Activated CD4-positive, CD25-positive, alpha-beta regulatory T cell treated with anti-CD3 and anti-CD28 coated beads, Interleukin-2, amount 50 U/mL, for 72 hours (primary cell): ENCODE measurements around the gene LRIT2.
"Not testable (repeated sequence)": the region's sequence is repeated elsewhere in the genome, so short reads cannot be mapped to it uniquely, and the experiment has no call there.

Source experiments
- DNase-seq: peaks from one replicate; pipeline ENCODE4 v3.0.0; 2021

The LRIT2 gene

DNA sequence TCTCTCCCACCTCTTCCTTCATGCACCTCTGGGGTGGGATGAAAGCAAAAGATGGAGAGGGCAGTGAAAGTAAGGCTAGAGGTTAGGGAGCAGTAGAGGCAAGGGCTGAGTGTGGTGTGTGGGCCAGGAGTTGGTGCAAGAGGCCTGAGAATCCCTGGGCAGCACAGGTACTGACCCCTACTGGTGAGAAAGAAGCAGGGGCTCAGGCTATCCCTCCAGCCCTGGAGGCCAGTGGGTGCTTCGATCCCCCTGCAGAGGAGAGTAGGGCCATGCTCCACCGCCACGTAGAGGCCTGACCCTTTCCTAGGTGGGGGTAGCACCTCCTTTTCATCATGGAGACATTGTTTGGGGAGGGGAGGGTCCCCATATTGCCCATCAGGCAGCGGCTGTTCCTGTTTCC is 21.2 kb downstream of the LRIT2 start:
- no peak for DNase-seq

GRCh38 chr10:84202349-84202748 is 23.0 kb downstream of the LRIT2 start:
- DNase-seq: no peak

- no peak for DNase-seq
These were observed 23.7 kb downstream of the LRIT2 start for GRCh38 chr10:84201682-84202081.

GRCh38 chr10:84201244-84201606 is 24.1 kb downstream of the LRIT2 start:
- no peak for DNase-seq

DNA sequence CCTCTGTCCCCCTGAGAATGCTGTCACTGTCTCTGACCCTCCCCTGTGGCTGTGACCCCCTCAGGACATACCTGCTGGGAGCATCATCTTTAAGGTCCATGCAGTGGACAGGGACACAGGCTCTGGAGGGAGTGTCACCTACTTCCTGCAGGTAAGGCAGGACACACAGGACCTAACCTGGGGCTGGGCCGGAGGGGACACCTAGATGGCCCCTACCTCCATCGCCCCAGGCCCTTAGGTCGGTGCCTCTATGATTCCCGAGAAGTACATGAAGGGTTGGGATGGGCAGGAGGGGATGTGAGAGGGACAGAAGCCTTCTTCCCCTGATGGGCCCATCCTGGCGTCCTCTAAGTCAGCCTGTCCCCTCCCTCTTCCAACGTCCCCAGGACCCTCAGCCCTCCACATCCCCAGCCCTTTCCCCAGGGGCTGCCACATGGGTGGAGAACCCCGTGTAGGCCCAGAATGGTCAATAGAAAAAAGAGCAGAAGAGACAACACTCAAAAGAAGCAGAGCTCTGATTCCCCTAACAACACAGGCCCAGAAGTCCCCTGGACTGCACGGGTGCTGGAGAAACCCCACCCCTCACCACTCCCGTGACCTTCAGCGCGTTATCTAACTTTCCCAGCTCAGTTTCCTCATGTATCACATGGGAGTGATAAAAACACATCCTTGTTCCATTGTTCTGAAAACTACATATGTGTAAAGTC is 24.7 kb downstream of the LRIT2 start:
- no peak for DNase-seq

DNA sequence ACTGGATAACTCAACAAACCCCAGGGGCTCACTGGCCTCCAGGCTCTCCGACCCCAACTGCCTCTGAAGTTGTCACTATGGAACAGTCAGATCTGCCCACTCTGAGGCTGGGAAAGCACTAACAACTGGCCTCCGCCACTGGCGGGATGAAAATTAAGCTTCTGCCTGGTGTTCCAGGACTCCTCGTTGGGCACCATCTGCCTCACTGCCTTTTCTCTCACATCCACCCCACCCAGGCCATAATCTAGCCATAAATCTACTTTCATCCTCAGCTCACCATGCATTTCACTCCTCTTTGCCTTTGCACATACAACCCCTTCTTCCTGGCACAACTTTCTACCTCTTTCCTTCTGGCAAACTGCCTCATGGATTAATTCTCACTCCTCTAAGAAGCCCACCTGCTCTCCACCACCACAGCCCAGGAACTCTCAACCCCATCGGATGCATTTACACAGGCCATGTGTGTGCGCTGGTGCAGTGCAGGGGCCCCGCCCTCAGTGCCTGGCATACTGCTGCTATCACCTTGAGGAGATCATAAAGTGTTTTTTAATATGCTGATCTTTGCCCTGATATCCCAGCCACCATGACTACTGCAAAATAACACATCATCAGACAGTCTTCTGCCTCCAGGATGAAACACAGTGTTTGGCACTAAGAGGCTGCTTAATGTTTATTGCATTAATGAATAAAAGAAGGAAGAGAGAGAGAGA is 27.0 kb downstream of the LRIT2 start:
- DNase-seq: no peak

GRCh38 chr10:84197643-84198042 is 27.7 kb downstream of the LRIT2 start:
- no peak for DNase-seq

GRCh38 chr10:84196941-84197340 is 28.4 kb downstream of the LRIT2 start:
- DNase-seq: no peak

GRCh38 chr10:84196083-84196482 is 29.3 kb downstream of the LRIT2 start:
- no peak for DNase-seq

- no peak for DNase-seq
These were observed 30.1 kb downstream of the LRIT2 start for GRCh38 chr10:84195044-84195830.

- peak; percentile 28 for DNase-seq
These were observed 30.8 kb downstream of the LRIT2 start, which contains the start of gene CDHR1 for GRCh38 chr10:84194424-84195043. Gene CDHR1 (plus strand): TSS chr10:84194537. CDS start chr10:84194761, 224 bp downstream.

DNA sequence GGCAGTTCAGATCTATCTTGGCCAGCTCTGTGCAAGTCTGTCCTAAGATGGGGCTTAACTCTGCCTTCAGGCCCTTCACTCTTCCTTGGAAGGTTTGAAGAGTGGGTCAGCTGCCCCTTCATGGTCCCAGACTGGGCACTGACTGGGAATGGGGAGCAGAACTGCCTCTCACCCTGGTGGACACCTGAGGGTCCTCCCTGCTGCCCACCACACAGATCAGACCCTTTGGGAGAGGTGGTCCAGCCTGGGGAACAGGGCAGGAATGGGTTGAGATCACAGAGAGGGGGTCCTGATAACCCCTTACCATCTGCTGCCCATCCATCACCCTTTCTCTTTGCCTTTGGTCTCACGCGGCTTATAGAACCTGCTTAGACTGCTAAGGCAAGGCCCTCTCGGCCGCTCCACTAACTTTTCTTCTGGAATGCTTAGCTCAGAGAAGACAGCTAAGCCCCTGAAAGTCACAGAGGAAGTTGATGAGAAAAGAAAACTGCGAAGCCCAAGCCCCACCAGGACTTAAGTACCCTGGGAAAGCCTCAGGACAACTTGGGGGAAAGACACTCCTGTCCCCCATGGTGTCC is 31.4 kb downstream of the LRIT2 start:
- no peak for DNase-seq

- no peak for DNase-seq
These were observed 32.0 kb downstream of the LRIT2 start for GRCh38 chr10:84193327-84193726.

DNA sequence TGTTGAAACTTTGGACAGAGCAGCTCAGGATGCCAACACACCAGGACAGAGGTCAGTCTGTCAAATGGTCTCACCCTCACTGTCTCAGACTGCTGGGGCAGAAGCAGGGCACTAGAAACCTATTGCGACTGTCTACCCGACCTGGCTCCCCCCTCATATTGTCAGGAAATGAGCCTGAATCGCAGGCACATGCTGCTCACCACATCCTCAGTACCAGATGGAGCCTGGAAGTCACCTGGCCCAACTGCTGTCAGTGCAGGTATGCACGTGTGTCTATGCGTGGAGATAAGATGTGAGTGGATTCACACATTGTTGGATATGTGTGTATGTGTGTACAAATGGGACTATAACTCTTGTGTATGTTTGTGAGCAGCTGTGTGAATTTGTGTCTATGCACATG is 34.2 kb downstream of the LRIT2 start:
- DNase-seq: no peak

DNA sequence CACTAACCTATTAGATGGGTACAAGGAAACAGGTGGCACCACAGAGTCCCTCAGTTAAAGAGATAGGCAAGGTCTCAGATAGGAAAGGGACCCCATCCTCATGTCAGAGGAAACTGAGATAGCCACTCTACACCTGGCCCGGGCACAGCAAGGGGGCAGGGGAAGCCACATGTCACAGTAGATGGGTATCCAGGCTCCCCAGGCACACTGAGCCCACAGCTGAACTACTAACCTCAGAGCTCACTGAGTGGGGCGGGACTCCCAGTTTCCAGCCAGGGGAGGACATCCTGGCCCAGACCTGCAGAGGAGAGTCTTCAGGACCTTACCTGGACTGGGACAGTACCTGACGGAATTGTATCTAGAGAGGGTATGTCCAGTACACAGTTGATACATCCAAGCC is 34.7 kb downstream of the LRIT2 start:
- no peak for DNase-seq

DNA sequence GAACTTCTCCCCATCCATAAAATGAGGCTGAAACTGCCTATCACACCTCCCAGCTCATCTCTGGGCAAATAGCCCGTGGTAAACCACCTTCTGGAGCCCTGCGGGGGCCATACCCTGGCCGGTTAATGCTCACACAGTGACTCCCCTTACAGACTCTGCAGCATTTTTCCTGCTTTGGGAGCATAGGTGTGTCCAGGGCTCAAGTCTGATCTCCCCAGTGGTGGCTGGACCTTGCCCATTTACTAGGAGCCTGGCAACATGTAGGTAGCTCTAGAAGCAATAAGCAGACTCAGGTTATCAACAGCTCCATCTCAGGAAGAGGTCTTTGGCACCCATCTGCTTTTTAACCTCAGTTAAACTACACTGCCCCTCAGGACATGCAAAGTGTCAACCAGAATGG is 36.5 kb downstream of the LRIT2 start:
- DNase-seq: no peak

GRCh38 chr10:84185526-84186175 is 39.7 kb downstream of the LRIT2 start:
- no peak for DNase-seq

GRCh38 chr10:84184517-84184916 is 40.8 kb downstream of the LRIT2 start:
- no peak for DNase-seq

GRCh38 chr10:84181631-84182030 is 43.7 kb downstream of the LRIT2 start:
- no peak for DNase-seq

GRCh38 chr10:84180386-84180785 is 45.0 kb downstream of the LRIT2 start:
- DNase-seq: not testable (repeated sequence)

DNA sequence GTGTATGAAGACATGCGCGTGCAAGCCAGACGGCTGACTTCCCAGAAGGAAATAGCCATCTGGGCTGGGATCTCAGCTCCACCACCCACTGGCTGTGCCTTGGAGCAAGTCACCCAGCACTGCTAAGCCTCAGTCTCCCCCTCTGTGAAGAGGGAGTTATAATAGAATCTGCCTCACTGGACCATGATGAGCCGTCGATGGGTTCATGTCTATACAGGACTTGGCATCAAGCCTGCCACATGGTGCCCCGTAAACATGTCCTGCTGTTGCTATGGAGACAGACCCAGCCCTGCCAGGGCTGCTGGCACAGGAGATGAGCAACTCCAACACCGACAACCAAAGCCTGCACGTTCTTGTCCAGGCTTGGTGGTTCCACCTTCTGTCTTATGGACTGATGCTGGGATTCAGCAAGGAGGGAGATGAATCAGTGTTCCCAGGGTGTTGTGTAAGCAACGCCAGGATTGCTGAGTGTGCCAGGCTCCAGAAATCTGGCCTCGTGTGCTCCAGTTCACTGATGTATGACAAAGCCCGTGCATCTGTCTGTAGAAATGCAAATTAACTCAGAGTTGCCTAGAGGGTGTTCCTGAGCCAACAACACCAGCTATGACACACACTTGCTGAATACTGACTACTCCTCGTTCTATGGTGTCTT is 46.2 kb downstream of the LRIT2 start:
- DNase-seq: no peak

DNA sequence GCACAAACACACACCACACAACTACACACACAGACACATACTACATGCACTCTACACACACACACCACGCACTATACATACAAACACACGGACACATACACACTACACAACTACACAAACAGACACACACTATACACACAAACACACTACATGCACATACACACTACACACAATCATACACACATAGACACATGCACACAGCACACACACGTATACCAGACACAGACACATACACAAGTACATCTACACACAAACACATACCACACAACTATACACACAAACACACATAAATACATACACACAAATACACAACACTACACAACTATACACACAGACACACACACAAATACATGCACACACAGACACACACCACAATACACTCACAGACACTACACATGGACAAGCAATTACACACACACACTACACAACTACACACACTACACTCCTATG is 47.2 kb downstream of the LRIT2 start:
- DNase-seq: no peak
